ENCODE measurements around the gene FAM98A. TPM values are rescaled to one million over a fixed set of nuclear protein-coding genes. Genes with fewer than 3 reads are reported as not detected.

FAM98A gene

GRCh38 chr2:33541243-33541642, 57.9 kb downstream of the FAM98A start:
- H3K79me1 ChIP-seq (ENCODE audit: low read depth, low read length): no peaks in the 10 kb centered on the region
- H4K8ac ChIP-seq (ENCODE audit: low read depth, low read length): no peak overlapping the region
- H3K4me1 ChIP-seq (ENCODE audit: control insufficient read depth in 2 of 2, insufficient read depth in 1 of 2, low read depth in 1 of 2, low read length in 2 of 2): no peaks in the 10 kb centered on the region
- no peak overlapping the region for H4K91ac ChIP-seq (ENCODE audit: low read depth, low read length, poor library complexity)
- H3K14ac ChIP-seq (ENCODE audit: low read length): no peak overlapping the region
- no peak overlapping the region for H3K4me2 ChIP-seq (ENCODE audit: insufficient read depth, low read length, poor library complexity, severe bottlenecking)
- H2AK5ac ChIP-seq (ENCODE audit: low read depth, low read length): no peak overlapping the region
- H3K23ac ChIP-seq (ENCODE audit: low read depth, low read length, poor library complexity): no peak overlapping the region
- H2BK5ac ChIP-seq (ENCODE audit: low read length): no peak overlapping the region
- no peak overlapping the region for H3K4ac ChIP-seq (ENCODE audit: low read length)
- no peaks in the 10 kb centered on the region for H3K9me3 ChIP-seq (replicated peaks in 1 of 2; ENCODE audit: control insufficient read depth in 2 of 2, insufficient read depth in 1 of 2, low read depth in 1 of 2, low read length in 2 of 2)
- no peak overlapping the region for H2BK15ac ChIP-seq (ENCODE audit: low read length)
- no peak overlapping the region for H3K4me3 ChIP-seq (ENCODE audit: low read length in 2 of 2)
- no CpG with 5 or more reads among the region's 4 CpGs for WGBS, 2 donors (ENCODE audit: extremely low coverage in 2 of 2, insufficient read length in 2 of 2, insufficient replicate concordance in 1 of 2)
- H3K27me3 ChIP-seq (ENCODE audit: control insufficient read depth in 3 of 3, insufficient read depth in 3 of 3, low read depth in 1 of 3, low read length in 3 of 3): no peaks in the 10 kb centered on the region
- DNase-seq (ENCODE audit: low spot score): no peak
- no peak overlapping the region for H2BK12ac ChIP-seq (ENCODE audit: low read length)
- no peak overlapping the region for H3K9ac ChIP-seq (ENCODE audit: low read depth, low read length, poor library complexity)
- H2AFZ ChIP-seq (ENCODE audit: low read length): no peak overlapping the region
- H3K36me3 ChIP-seq (replicated peaks in 1 of 2; ENCODE audit: control insufficient read depth in 2 of 2, insufficient read depth in 2 of 2, low read length in 2 of 2): no peaks in the 10 kb centered on the region
- no peak overlapping the region for H3K27ac ChIP-seq (replicated peaks; ENCODE audit: low read length)
- no peak overlapping the region for H2BK120ac ChIP-seq (ENCODE audit: low read depth, low read length)
- H3K18ac ChIP-seq (ENCODE audit: low read length): no peak overlapping the region

GRCh38 chr2:33535421-33535820, 63.7 kb downstream of the FAM98A start:
- Histone ChIP-seq H4K8ac (ENCODE audit: low read depth, low read length) (no peak overlapping the region), H4K91ac (ENCODE audit: low read depth, low read length, poor library complexity) (no peak overlapping the region), H2BK5ac (ENCODE audit: low read length) (no peak overlapping the region), H3K36me3 (replicated peaks in 1 of 2; ENCODE audit: control insufficient read depth in 2 of 2, insufficient read depth in 2 of 2, low read length in 2 of 2) (no peaks in the 10 kb centered on the region), H3K79me1 (ENCODE audit: low read depth, low read length) (no peaks in the 10 kb centered on the region), H2BK15ac (ENCODE audit: low read length) (no peak overlapping the region), H3K18ac (ENCODE audit: low read length) (no peak overlapping the region), H3K9ac (ENCODE audit: low read depth, low read length, poor library complexity) (no peak overlapping the region), H3K4me3 (ENCODE audit: low read length in 2 of 2) (no peak overlapping the region), H2BK120ac (ENCODE audit: low read depth, low read length) (no peak overlapping the region), H3K27ac (replicated peaks; ENCODE audit: low read length) (no peak overlapping the region), H2BK12ac (ENCODE audit: low read length) (no peak overlapping the region), H2AK5ac (ENCODE audit: low read depth, low read length) (no peak overlapping the region), H3K27me3 (ENCODE audit: control insufficient read depth in 3 of 3, insufficient read depth in 3 of 3, low read depth in 1 of 3, low read length in 3 of 3) (no peaks in the 10 kb centered on the region), H3K4me2 (ENCODE audit: insufficient read depth, low read length, poor library complexity, severe bottlenecking) (no peak overlapping the region), H3K4me1 (ENCODE audit: control insufficient read depth in 2 of 2, insufficient read depth in 1 of 2, low read depth in 1 of 2, low read length in 2 of 2) (no peaks in the 10 kb centered on the region), H2AFZ (ENCODE audit: low read length) (no peak overlapping the region), H3K9me3 (replicated peaks in 1 of 2; ENCODE audit: control insufficient read depth in 2 of 2, insufficient read depth in 1 of 2, low read depth in 1 of 2, low read length in 2 of 2) (no peaks in the 10 kb centered on the region), H3K4ac (ENCODE audit: low read length) (no peak overlapping the region), H3K23ac (ENCODE audit: low read depth, low read length, poor library complexity) (no peak overlapping the region), H3K14ac (ENCODE audit: low read length) (no peak overlapping the region)
- DNase-seq (ENCODE audit: low spot score): no peak
- WGBS, 2 donors (ENCODE audit: extremely low coverage in 2 of 2, insufficient read length in 2 of 2, insufficient replicate concordance in 1 of 2): no CpG with 5 or more reads among the region's 3 CpGs

Small RNA genes within 50 kb of the gene (small RNA-seq; reads per million reads assigned to genes)
- not detected for gene ATP6V0E1P3 (ENCODE audit: insufficient read depth)
